OCI-LY7 (cell line): ENCODE data around the gene THAP10. TPM values are rescaled to one million over a fixed set of nuclear protein-coding genes. Genes with fewer than 3 reads are reported as not detected.
"Not testable (repeated sequence)": the region's sequence is repeated elsewhere in the genome, so short reads cannot be mapped to it uniquely, and the experiment has no call there.

ENCODE experiments used
- BruUV-seq: library from RNA; stranded (reverse); fragments of 400-500 nt; replicated peaks from 2 replicates; lab custom pipeline; 2021; lab: Mats Ljungman, UMichigan
- CTCF ChIA-PET: fragments of 300-600 bp; sonication (Branson Sonifier 250); formaldehyde crosslinking; loops from one replicate; lab custom pipeline; 2022; ENCODE audit warnings: antibody characterized with exemption; ENCODE audit not compliant: unreplicated experiment; lab: Charles Lee
- POLR2A ChIA-PET: fragments of 300-600 bp; sonication (Branson Sonifier 250); formaldehyde crosslinking; loops from one replicate; lab custom pipeline; 2022; ENCODE audit warnings: antibody characterized with exemption; lab: Charles Lee
- DNase-seq: peaks from one replicate; pipeline ENCODE4 v3.0.0-alpha.2; 2015; ENCODE audit warnings: low spot score
- H2AFZ ChIP-seq: fragments of 200-600 bp; sonication (generic), shearing (Covaris generic); 2 replicates; pipeline ENCODE4 v1.6.1; 2014; ENCODE audit warnings: mild to moderate bottlenecking, antibody characterized with exemption, low read length, moderate library complexity
- H3K27ac ChIP-seq: fragments of 200-600 bp; sonication (generic); 2 replicates; pipeline ENCODE4 v1.5.1; 2014; ENCODE audit warnings: mixed run types, low read depth, mild to moderate bottlenecking, moderate library complexity, low read length, inconsistent platforms; ENCODE audit not compliant: poor library complexity, severe bottlenecking
- H3K36me3 ChIP-seq: fragments of 200-600 bp; sonication (generic); 2 replicates; pipeline ENCODE4 v1.6.1; 2014; ENCODE audit warnings: mild to moderate bottlenecking, antibody characterized with exemption, low read length, moderate library complexity, mixed read lengths; ENCODE audit not compliant: insufficient read depth
- H3K4me1 ChIP-seq: fragments of 200-600 bp; sonication (generic); 2 replicates; pipeline ENCODE4 v1.5.1; 2014; ENCODE audit warnings: mild to moderate bottlenecking, low read length; ENCODE audit not compliant: insufficient read depth, poor library complexity, severe bottlenecking
- H3K4me2 ChIP-seq: fragments of 200-600 bp; sonication (generic); 2 replicates; pipeline ENCODE4 v1.6.1; 2014; ENCODE audit warnings: mild to moderate bottlenecking, low read length
- H3K4me3 ChIP-seq: fragments of 200-600 bp; sonication (generic); 2 replicates; pipeline ENCODE4 v1.5.1; 2014; ENCODE audit warnings: mild to moderate bottlenecking, low read depth, low read length; ENCODE audit not compliant: poor library complexity, severe bottlenecking
- H3K79me2 ChIP-seq: fragments of 200-600 bp; sonication (generic); 2 replicates; pipeline ENCODE4 v1.6.1; 2016; ENCODE audit warnings: low read depth, mild to moderate bottlenecking, low read length, moderate library complexity, mixed read lengths; ENCODE audit not compliant: insufficient read depth
- H3K9me2 ChIP-seq: fragments of 200-600 bp; sonication (generic); 2 replicates; pipeline ENCODE4 v1.6.1; 2016; ENCODE audit warnings: mild to moderate bottlenecking, low read length, mixed read lengths; ENCODE audit not compliant: insufficient read depth
- H3K9me3 ChIP-seq: fragments of 200-600 bp; sonication (generic); 2 replicates; pipeline ENCODE4 v1.6.1; 2014; ENCODE audit warnings: mild to moderate bottlenecking, mixed run types, low read length, mixed read lengths
- H4K20me1 ChIP-seq: fragments of 200-600 bp; sonication (generic); 2 replicates; pipeline ENCODE4 v1.6.1; 2014; ENCODE audit warnings: mild to moderate bottlenecking, antibody characterized with exemption, low read length, moderate library complexity, mixed read lengths; ENCODE audit not compliant: insufficient read depth
- EZH2phosphoT487 ChIP-seq: fragments of 200-600 bp; sonication (generic); IDR thresholded peaks from 2 replicates; pipeline ENCODE4 v1.6.1; 2018; ENCODE audit warnings: low read depth, borderline replicate concordance, mild to moderate bottlenecking, mixed run types, antibody characterized with exemption, low read length, moderate library complexity, mixed read lengths
- intact Hi-C: fragments of 100-400 bp; cut with micrococcal nuclease; formaldehyde crosslinking; loops from one replicate; pipeline ENCODE4 v1.10.0; 2022; ENCODE audit not compliant: unreplicated experiment
- total RNA-seq, 2 experiments: library from RNA; depleted of rRNA in 1 of 2; stranded (reverse); fragments of >200 nt in 1 of 2; shearing (Covaris generic) in 1 of 2; gene quantifications; 2 replicates each; pipeline ENCODE4 v1.2.3, GENCODE V29; 2014 to 2022
- TF ChIP-seq, protein P1 (sequence below): fragments of 200-600 bp; sonication (generic); conservative IDR thresholded peaks from 2 replicates; pipeline ENCODE4 v1.5.1; 2014; ENCODE audit warnings: mild to moderate bottlenecking, antibody characterized with exemption, low read length, moderate library complexity, mixed read lengths

Gene THAP10
- total RNA-seq, 2 experiments from 2014 or later, result not detected

DNA sequence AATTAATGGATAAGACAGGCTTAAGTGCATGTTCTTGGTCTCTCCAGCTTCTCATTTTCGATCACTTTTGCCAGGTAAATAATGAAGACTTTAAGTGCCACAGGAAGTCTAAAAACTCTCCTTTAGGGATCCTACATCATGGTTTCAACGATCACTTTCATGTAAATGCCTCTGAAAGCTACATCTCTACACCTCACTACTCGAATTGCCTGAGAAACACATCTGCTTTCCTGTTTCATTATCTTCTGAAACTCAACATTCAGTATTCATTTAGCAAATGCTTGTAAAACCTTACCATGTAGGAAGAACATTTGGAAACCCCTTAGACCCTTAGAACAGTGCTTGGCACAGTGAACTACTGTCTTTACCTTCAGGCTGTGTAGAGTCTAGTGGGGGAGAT lies 16.2 kb downstream of the THAP10 start:
- DNase-seq, result no peak
- no TSS peak for BruUV-seq
- TF ChIP-seq, protein P1, sequence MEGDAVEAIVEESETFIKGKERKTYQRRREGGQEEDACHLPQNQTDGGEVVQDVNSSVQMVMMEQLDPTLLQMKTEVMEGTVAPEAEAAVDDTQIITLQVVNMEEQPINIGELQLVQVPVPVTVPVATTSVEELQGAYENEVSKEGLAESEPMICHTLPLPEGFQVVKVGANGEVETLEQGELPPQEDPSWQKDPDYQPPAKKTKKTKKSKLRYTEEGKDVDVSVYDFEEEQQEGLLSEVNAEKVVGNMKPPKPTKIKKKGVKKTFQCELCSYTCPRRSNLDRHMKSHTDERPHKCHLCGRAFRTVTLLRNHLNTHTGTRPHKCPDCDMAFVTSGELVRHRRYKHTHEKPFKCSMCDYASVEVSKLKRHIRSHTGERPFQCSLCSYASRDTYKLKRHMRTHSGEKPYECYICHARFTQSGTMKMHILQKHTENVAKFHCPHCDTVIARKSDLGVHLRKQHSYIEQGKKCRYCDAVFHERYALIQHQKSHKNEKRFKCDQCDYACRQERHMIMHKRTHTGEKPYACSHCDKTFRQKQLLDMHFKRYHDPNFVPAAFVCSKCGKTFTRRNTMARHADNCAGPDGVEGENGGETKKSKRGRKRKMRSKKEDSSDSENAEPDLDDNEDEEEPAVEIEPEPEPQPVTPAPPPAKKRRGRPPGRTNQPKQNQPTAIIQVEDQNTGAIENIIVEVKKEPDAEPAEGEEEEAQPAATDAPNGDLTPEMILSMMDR, result no peak
- no peak for TF ChIP-seq EZH2phosphoT487
- POLR2A ChIA-PET, result no interaction called here
- CTCF ChIA-PET, result no interaction called here
- Histone ChIP-seq H3K27ac (no peak overlapping the region), H3K4me2 (no peak overlapping the region), H3K4me3 (no peak overlapping the region), H3K9me2 (no peaks in the 10 kb centered on the region), H4K20me1 (no peaks in the 10 kb centered on the region), H3K9me3 (no peaks in the 10 kb centered on the region), H3K36me3 (no peaks in the 10 kb centered on the region), H3K79me2 (no peaks in the 10 kb centered on the region), H2AFZ (no peak overlapping the region), H3K4me1 (no peaks in the 10 kb centered on the region)
- intact Hi-C loops, result no loop called here

DNA sequence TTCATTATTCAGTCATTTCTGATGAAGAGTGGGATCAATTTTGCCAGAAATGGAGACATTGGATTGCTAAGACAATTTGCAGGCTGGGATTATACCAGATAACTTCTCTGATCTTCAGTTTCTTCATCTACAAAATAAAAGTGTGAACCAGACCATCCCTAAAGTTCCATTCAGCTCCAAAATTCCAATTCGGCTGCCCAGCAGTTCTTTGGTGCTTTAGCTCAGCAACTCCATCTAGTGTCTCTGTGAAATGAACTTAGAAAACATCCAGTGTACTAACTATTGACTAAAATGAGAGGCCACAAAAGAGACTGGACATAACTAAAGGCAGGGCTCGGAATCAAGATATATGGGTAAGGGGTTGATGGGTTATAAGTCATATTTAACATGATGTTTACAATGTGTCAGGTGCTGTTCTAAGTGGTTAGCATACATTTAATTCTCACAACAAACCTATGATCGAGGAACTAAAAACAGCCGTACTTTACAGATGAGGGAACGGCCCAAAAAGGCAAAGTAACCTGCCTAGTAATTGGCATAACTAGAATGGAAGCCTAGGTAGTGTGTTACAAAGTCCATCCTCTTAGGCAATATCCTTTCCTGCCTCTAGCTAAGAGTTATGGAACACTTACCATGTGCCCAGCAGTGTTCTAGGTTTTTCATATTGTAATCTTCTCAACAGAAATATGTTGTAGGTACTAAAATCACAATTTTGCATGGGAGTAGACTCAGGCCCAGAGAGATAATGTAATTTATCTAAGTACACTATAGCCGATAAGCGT lies 17.0 kb downstream of the THAP10 start:
- Histone ChIP-seq H3K4me1 (no peaks in the 10 kb centered on the region), H3K4me2 (no peak overlapping the region), H3K4me3 (no peak overlapping the region), H3K79me2 (no peaks in the 10 kb centered on the region), H2AFZ (no peak overlapping the region), H3K36me3 (no peaks in the 10 kb centered on the region), H3K27ac (no peak overlapping the region), H3K9me2 (no peaks in the 10 kb centered on the region), H3K9me3 (no peaks in the 10 kb centered on the region), H4K20me1 (no peaks in the 10 kb centered on the region)
- no TSS peak for BruUV-seq
- CTCF ChIA-PET, result no interaction called here
- TF ChIP-seq EZH2phosphoT487, result no peak
- TF ChIP-seq, protein P1, result no peak
- POLR2A ChIA-PET, result no interaction called here
- DNase-seq, result no peak
- intact Hi-C loops, result no loop called here

DNA sequence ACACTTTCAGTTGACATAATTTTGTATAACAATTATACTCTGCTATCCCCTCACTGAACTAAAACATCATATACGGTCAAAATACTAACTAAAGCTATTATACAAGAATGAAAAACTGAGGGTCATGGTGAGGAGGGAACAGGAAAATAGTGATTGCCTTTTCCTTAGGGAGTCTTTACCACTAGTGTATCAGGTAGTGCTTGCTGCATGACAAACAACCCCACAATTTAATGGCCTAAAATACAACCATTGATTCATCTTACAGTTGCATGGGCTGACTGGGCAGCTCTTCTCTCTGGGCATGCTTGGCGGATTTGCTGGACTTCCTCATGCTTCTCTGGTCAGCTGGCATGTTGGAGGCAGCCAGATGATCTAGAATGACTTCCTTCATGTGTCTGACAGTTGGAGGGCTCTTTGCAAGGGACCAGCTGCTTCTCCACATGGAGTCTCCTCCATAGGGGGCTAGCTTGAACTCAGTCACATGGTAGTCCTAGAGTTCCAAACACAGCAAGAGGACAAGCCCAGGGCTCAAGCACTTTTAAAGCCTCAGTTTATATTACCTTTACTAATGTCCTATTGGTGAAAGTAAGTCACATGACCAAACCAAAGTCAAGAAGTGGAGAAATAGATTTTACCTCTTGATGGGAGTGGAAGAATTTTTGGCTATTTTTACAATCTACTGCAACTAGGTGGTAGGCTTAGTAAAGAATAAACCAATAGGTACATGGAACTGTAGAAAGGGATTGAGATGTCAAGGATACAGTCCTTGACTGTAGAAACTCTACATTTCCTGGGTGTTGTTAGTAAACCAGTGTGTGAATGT lies 18.8 kb downstream of the THAP10 start:
- ChIA-PET POLR2A (no interaction called here), CTCF (no interaction called here)
- Histone ChIP-seq H3K4me2 (no peak overlapping the region), H3K27ac (no peak overlapping the region), H3K9me2 (no peaks in the 10 kb centered on the region), H3K9me3 (no peaks in the 10 kb centered on the region), H2AFZ (no peak overlapping the region), H4K20me1 (no peaks in the 10 kb centered on the region), H3K4me3 (no peak overlapping the region), H3K36me3 (no peaks in the 10 kb centered on the region), H3K79me2 (no peaks in the 10 kb centered on the region), H3K4me1 (no peaks in the 10 kb centered on the region)
- no peak for DNase-seq
- TF ChIP-seq, protein P1, result no peak
- no peak for TF ChIP-seq EZH2phosphoT487
- intact Hi-C loops, result no loop called here
- no TSS peak for BruUV-seq

DNA sequence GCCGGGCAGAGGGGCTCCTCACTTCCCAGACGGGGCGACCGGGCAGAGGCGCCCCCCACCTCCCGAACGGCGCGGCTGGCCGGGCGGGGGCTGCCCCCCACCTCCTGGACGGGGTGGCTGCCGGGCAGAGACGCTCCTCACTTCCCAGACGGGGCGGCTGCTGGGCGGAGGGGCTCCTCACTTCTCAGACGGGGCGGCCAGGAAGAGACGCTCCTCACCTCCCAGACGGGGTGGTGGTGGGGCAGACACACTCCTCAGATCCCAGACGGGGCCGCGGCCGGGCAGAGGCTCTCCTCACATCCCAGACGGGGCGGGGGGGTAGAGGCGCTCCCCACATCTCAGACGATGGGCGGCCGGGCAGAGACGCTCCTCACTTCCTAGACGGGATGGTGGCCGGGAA lies 20.7 kb downstream of the THAP10 start:
- H3K4me2 ChIP-seq, POLR2A ChIA-PET, H3K4me3 ChIP-seq, H3K4me1 ChIP-seq, H3K27ac ChIP-seq, CTCF ChIA-PET, H3K36me3 ChIP-seq, DNase-seq, H3K79me2 ChIP-seq, intact Hi-C loops, H3K9me3 ChIP-seq, BruUV-seq, H2AFZ ChIP-seq, H4K20me1 ChIP-seq, H3K9me2 ChIP-seq: not testable (repeated sequence)
